A549 (cell line): ENCODE data around the gene ADGRA3.

ENCODE experiments used
- CEBPB ChIP-seq, 2 experiments: fragments of >200 bp in 1 of 2; sonication (Bioruptor Twin) in 1 of 2; formaldehyde crosslinking in 1 of 2; IDR thresholded peaks; 2 replicates each; pipeline ENCODE4 v1.6.1; 2012 to 2016
- CTCF ChIP-seq: fragments of >200 bp; sonication (Bioruptor Twin); formaldehyde crosslinking; IDR thresholded peaks from 3 replicates; pipeline ENCODE4 v1.5.1; 2016
- EP300 ChIP-seq, 2 experiments: fragments of >200 bp; sonication (Bioruptor Twin); formaldehyde crosslinking; IDR thresholded peaks; 2 replicates in 1 of 2; 3 replicates in 1 of 2; pipeline ENCODE4 v1.6.1; 2016 to 2017
- GATA3 ChIP-seq: IDR thresholded peaks from 2 replicates; pipeline ENCODE4 v1.6.1; 2012; ENCODE audit warnings: borderline replicate concordance
- JUN ChIP-seq, 2 experiments: fragments of >200 bp; sonication (Bioruptor Twin); formaldehyde crosslinking; IDR thresholded peaks; 2 replicates in 1 of 2; 3 replicates in 1 of 2; pipeline ENCODE4 v1.6.1; 2016 to 2017
- MAZ ChIP-seq: fragments of 150-350 bp; IDR thresholded peaks from 2 replicates; pipeline ENCODE4 v1.6.1; 2014; ENCODE audit warnings: antibody characterized with exemption, low read depth, low read length, borderline replicate concordance
- POLR2A ChIP-seq: IDR thresholded peaks from 2 replicates; pipeline ENCODE4 v1.6.1; 2012; ENCODE audit warnings: mild to moderate bottlenecking, low read length
- REST ChIP-seq: fragments of 200-600 bp; sonication (generic); IDR thresholded peaks from 2 replicates; pipeline ENCODE4 v1.6.1; 2016; ENCODE audit warnings: antibody characterized with exemption, mild to moderate bottlenecking, moderate library complexity
- SMC3 ChIP-seq: fragments of >200 bp; sonication (Bioruptor Twin); formaldehyde crosslinking; IDR thresholded peaks from 3 replicates; pipeline ENCODE4 v1.6.1; 2018; ENCODE audit warnings: inconsistent platforms
- USF2 ChIP-seq: fragments of 450-650 bp; IDR thresholded peaks from 2 replicates; pipeline ENCODE4 v1.6.1; 2014; ENCODE audit warnings: antibody characterized with exemption
- ZC3H11A ChIP-seq: fragments of 450-650 bp; IDR thresholded peaks from 2 replicates; pipeline ENCODE4 v1.6.1; 2014; ENCODE audit warnings: antibody characterized with exemption, mild to moderate bottlenecking
- ZFP36 ChIP-seq: fragments of 450-650 bp; IDR thresholded peaks from 2 replicates; pipeline ENCODE4 v1.6.1; 2014; ENCODE audit warnings: borderline replicate concordance; ENCODE audit not compliant: partially characterized antibody
- ZSCAN20 ChIP-seq: fragments of 250-450 bp; sonication (Bioruptor Pico); IDR thresholded peaks from 2 replicates; pipeline ENCODE4 v1.8.0; 2022; ENCODE audit warnings: mild to moderate bottlenecking, moderate library complexity

GRCh38 chr4:22508376-22508775, 7.5 kb downstream of the ADGRA3 start:
- TF ChIP-seq ZC3H11A (no peak), CTCF (no peak), EP300 (IDR thresholded peaks at IDR 0.05) (no peak), JUN (IDR thresholded peaks at IDR 0.05) (no peak), POLR2A (no peak), ZSCAN20 (CRISPR knock-in tag) (no peak), GATA3 (no peak), SMC3 (no peak), REST (no peak), USF2 (no peak), MAZ (no peak), CEBPB (IDR thresholded peaks at IDR 0.05) (no peak), ZFP36 (no peak)
